Ishikawa (cell line): Measurements from ENCODE around the gene SPATA21.

Experiments
- CEBPB ChIP-seq: IDR thresholded peaks from 2 replicates; pipeline ENCODE4 v1.6.1; 2012
- CREB1 ChIP-seq: IDR thresholded peaks from 2 replicates; pipeline ENCODE4 v1.6.1; 2012; ENCODE audit warnings: low read depth
- FOXM1 ChIP-seq: IDR thresholded peaks from 2 replicates; pipeline ENCODE4 v1.6.1; 2012; ENCODE audit warnings: low read depth, borderline replicate concordance
- NFIC ChIP-seq: IDR thresholded peaks from 2 replicates; pipeline ENCODE4 v1.6.1; 2012
- RAD21 ChIP-seq: IDR thresholded peaks from 2 replicates; pipeline ENCODE4 v1.6.1; 2012; ENCODE audit warnings: low read depth
- ZBTB7A ChIP-seq: IDR thresholded peaks from 2 replicates; pipeline ENCODE4 v1.6.1; 2012; ENCODE audit warnings: low read depth

DNA sequence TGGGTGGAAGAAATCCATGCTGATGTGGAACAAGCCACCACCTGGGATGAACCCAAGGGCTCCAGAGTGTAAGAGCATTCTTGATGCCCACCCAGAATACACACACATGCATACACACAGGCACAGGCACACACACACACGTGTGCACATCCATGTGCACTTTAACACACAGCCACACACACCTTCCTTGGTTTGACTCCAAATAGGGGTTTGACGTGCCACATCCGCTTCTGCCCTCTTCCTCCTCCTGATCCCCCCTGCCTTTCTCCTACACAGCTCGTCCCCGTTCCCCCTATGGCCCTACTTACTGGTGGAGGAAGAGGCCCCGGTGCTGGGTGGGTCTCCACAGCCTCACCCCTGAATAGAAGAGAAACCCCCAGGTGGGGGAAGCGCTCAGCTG lies 16.0 kb downstream of the SPATA21 start:
- TF ChIP-seq RAD21: no peak
- TF ChIP-seq FOXM1: no peak
- TF ChIP-seq CREB1: no peak
- TF ChIP-seq CEBPB: no peak
- no peak for TF ChIP-seq ZBTB7A
- no peak for TF ChIP-seq NFIC
